Left kidney (tissue), 2 donors: ENCODE data around the gene CD34. TPM values are rescaled to one million over a fixed set of nuclear protein-coding genes. Genes with fewer than 3 reads are reported as not detected.

ENCODE experiments used
- DNase-seq: peaks from one replicate; pipeline ENCODE4 v3.0.0-alpha.2; 2013
- polyA plus RNA-seq: library from polyadenylated mRNA; unstranded; fragments of 120-200 nt; gene quantifications from one replicate; pipeline ENCODE4 v1.2.1, GENCODE V29; 2013; ENCODE audit not compliant: insufficient read length

CD34 gene
- polyA plus RNA-seq, 1 donor: 89.7 TPM

DNA sequence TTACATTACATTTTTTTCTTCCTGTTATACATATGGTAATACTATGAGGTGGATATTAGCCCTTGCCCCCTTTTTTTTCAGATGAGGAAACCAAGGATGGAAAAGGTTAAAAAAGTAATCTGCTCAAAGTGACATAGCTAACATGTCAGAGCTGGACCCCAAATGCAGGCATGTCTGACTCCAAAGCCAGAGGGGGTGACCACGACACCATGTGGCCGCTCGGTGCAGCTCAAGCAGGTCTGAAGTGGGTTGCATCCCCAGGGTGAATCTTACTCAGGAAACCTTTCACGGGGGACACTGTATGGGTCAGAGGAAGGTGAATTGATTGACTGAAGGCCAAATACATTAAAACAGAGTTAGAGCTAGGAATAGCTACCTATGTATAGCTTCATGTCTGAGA lies 34.8 kb downstream of the CD34 start:
- no peak for DNase-seq

DNA sequence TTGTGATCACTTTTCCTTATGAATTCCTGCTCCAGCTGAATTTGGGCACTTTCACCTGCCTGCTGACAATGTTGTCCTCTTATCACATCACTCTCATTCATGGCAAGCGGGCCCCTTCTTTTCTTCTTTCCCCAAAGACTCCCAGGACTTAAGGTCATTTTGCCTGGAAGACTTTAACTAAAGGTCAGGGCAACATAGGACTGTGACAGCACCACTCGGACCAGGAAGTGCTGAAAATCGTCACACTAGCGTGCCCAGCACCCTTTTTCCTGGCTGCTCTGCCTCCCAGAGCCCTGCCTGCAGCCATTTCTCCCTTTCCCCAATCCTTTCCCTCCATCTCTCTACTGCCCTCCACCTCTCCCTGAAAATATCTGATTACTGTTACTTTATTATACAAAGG lies 35.4 kb downstream of the CD34 start:
- DNase-seq: no peak

DNA sequence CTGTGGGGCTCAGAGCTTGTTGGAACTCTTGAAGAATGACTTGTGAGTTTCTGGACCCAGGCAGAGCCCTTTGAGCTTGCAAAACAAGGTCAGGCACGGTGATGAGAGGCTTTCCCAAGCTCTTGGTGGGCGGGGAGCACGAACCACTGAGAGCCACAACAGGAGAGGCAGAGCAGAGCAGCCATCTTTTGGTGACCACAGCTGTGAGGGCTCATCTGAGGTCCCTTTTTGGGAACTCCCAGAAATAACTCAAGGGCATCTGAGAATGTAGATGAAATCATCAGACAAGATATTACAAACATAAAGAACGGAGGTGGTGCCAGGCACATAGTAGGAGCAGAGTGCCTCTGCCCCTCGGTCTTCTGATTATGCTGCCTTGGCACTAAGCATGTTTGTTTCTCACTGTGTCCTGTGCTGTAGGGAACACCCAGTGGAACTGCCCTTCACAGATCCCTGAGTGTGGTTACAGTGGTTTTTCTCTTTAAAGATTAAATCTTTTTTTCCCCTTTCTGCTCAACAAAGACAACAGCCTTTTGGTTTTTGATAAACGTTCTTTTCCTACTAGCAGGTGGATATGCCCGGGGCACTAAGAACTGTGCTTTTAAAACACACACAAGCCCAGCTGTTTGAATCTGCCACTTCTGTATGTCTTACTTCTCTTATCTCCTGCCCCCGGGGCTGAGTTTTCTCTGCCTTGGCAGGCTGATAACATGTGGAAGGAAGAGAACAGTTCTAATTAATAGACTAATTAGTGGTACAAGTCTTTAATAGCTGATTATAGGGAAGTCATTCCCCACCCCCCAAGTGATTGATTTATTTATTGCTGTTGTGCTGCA lies 37.7 kb downstream of the CD34 start:
- DNase-seq: no peak

DNA sequence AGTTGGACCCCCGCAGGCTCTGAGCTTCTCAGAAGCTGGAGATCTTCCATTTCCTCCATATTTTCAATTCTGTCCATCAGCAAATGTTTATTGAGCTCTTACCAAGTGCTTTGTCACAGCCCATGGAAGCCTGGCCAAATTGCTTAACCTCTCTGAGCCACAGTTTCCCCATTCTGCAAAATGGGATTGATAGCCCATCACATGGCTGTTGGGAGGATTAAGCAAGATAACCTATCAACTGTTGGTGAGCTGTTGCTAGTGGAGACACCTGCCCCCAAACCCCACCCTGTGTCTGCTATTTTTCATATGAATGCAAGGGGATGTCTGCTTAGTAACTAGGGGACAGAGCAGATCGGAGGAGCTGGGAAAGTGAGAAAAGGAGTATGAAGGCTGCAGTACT lies 38.3 kb downstream of the CD34 start:
- DNase-seq: no peak

DNA sequence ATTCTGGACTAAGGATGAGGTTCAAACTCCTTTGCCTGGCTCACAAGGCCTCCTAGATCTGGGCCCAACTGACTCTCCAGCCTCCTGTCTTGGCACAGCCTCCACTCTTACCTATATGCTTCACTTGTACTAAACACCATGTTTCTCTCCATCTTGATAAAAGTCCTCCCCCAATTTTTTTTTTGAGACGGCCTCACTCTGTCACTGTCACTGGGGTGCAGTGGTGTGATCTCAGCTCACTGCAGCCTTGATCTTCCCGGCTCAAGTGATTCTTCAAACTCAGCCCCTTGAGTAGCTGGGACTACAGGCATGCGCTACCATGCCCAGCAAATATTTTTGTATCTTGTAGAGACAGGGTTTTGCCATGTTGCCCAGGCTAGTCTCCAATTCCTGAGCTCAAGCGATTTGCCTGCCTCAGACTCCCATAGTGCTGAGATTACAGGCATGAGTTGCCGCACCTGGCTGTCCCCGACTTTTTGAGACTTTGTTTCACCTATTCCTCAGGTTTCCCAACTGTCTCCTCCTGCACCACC lies 39.7 kb downstream of the CD34 start:
- no peak for DNase-seq

DNA sequence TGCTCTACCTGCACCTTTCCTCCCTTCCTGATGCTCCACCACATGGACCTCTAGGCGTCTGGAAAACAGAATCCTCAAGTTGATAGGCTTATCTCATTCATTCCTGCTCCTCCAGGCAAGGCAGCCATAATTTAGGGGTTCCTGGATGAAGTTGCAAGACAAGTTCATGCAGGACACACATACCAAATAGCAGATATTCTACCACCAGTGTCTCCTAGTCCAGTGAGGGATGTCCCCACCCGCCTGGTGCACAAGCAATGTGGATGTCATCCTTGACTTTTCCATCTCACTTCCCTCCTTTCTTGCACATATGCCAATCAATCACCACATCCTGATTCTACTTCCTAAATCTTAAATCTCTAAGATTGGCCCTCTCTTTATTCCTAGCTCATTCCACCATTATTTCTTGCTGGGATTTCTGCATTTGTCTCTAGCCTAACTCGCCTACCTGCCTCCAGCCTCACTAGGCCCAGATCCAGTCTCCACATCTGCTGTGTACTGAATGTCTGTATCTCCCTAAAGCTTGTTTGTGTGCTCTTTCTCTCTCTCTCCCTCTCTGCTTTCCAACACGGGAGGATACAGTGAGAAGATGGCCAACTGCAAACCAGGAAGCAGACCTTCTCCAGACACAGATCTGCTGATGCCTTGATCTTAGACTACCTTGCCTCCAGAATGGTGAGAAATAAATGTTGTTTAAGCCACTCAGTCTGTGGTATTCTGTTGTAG lies 40.5 kb downstream of the CD34 start:
- DNase-seq: no peak

DNA sequence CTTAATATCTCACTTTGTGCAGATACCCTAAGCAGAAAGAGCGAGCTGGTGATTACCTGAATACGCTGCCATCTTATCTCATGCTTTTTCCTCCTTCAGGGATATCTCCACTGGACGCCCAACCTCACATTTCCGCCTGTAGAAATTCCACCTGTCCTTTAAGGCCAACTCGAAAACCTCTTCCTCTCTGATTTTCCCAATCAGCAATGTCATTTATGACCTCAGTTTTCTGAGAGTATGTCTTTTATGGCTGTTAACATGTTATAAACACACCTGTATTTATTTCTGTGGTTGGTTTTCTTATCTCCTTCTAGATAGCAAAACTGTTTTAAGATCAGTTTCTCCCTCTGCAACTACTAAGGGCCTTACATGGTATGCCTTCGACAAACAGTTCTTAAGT lies 41.1 kb downstream of the CD34 start:
- no peak for DNase-seq

DNA sequence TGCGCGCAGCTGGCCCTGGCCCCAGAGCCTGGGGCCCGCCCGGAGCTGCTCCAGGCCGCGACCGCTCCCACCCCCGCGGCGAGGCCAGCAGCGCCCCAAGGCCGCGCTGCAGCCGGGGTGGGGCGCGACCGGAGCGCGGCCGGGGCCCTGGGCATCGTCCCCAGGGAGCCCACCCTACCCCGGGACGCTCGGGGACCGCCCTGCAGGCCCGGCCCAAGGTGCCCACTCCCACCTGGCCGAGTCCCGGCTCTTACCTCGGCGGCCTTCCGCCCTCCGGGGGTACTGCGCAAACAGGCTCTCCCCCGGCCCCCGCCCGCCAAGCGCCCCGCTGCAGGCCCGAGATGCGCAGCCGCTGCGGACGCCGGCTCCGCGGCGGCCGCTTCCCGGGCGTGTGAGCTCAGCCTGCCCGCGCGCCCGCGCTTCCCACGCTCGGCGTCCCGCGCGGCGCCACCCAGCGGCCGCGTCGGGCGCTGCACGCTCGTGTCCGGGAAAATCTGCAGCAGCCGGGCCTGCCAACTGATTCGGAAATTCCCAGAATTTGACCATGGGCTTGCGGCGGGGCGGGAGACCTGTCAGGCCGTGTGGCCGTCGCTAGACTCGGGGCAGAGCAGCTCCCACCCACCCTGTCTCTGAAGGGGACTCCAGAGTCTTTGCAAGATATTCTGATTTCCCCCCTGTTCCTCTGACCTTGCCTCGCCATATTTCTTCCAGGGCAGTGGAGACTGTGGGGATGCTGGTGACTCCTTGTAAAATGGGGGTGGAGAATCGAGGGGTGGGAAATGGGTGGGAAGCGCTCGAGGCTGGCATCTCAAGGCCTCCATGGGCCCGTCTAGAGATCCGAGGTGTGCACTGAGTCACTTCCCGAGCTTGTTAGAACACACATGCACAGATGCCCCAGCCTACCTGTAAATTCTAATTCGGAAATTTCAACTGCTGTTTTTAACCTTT lies 41.9 kb downstream of the CD34 start:
- peak; percentile 84 for DNase-seq

DNA sequence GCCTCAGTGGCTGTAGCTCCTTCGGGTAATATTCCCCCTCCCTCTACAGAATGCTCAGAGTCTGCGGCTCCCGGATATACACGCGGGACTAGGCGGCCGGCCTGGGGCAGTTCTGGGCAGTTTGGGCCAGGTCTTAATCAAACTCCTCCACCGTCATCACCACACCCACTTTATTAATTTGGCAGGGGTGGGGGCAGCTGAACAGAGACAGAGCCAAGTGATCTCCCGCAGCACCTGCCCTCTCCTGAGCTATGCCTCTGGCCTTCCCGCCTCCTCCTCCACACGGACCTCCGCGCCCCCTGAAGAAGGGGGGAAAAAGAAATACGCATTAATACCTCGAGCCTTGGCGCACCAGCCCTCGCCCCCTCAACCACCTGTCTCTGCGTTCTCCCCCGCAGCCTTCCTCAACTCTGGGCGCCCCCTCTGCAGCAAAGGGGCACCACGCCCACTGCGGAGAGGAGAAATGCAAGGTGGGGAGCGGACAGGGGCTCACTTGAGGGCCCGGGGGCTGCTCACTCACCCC lies 42.6 kb downstream of the CD34 start:
- DNase-seq: no peak

DNA sequence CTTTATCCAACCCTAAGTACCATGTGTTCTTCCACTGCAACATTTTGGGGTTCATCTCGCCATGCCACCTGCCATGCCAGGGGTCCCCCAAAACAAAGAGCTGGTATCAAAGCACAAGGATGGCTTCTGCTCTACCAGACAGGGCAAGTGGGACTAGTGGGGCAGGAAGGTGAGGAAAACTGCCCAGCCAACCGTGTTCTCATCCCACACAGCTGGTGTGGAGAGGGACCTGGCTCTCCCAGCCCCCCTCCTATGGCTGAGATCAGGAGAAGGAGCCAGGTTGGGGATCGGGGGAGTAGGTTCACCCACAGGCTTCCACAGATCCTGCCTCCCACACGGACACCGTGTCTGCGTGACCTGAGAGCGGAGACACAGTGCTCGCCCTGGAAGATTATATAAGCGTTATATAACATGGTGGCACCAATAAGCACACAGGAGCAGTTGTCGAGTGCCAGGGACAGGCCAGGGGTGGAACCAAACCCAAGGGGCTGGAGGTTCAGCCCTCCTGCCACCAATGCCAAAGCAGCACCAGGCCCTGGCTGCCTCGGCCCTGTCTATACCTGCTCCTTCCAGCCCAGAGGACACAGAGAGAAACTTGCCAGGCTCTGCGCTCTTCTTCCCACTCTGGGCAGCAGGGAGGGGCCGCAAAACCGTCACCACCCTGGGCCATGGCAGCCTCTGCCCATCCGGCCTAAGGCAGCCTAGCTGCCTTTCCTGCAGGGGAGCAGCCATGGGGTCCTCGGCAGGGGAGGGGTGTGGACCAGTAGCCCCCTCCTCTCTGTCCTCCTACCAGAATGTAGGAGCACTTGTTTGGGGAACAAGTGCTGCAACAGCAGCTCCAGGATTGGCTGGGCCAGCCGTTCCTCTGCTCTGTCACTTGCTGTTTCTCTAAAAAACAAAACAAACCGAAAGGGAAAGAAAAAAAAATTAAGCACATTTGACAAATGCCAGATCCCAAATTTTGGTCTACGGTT lies 43.5 kb downstream of the CD34 start:
- DNase-seq: no peak

DNA sequence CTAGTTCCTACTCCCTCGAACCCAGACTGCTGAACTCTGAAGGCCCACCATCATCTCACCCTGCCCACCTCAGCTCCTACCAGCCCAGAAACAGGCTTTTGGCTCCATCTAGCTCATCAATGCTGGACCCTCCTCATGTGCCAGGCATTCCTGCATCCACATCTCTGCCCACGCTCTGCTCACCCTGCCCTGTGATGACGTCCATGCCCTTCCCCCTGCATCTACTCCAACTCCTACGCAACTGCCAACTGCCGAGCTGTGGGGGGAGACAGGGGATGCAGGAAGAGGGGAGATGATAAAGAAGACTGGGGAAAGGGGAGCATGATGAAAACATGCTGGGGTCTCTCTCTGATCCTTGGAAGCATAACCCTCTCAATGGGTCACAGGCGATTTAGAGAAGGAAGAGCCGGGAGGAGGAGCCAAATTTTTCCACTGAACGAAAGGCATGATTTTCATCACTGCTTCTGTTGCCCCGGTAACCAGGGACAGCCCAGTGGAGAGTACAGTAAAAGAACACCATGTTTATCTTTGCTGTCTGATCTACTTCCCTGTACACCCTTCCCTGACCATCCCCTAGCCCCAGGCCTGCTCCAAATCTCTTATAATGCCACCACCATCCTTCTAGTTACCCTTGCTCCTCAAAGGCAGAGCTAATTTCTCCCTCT lies 44.3 kb downstream of the CD34 start:
- DNase-seq: peak; percentile 50

DNA sequence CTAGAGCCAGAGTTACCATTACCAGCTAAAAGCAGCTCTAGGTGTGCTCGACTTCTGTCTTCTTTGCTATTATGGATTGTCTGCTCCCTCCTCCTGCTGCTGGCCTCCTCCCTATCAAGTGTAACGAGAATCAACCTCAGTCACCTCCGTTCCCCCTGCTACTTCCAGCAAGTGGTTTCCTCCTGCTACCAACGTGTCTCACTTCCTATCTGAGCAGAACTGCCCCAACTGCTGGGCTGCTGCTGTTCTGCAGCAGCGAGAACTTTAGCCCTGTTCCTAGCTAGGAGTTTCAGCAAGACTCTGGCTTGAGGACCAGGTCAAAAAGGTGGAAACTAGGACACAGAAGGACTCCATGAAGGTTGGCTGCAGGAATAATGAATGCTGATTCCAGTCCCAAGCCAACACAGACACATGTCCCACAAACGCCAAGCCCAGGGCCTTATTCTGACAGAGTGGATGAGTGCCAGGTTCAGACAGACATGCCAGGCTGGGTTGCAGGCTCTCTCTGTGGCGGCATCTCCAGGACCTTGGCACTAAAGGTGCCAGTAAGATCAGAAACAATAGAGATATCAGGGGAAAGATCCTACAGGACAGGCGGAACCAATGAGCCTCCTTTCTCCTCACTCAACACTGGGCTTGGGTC lies 46.9 kb downstream of the CD34 start:
- no peak for DNase-seq

DNA sequence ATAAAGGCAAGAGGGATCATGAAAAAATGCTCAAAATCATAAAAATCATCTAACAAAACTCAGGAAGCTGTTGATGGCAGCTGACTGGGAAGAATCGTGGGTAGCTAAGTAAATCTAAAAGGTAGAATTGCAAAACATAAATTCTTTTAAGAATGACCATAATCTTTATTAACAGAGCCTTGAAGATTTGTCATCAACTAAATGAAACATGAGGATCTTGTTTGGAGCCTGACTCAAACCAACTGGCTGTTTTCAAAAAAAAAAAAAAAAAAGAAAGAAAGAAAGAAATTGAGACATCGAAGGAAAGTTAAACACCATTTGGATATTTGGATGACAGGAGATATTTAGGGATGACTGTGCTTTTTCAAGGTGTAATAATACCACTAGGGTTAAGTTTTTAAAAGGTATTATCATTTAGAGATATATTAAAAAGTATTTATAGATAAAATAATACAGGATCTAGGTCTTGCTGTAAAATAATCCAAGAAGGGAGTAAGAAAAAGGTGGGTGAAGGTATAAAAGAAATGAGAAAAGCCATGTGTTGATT lies 48.6 kb downstream of the CD34 start:
- DNase-seq: no peak

DNA sequence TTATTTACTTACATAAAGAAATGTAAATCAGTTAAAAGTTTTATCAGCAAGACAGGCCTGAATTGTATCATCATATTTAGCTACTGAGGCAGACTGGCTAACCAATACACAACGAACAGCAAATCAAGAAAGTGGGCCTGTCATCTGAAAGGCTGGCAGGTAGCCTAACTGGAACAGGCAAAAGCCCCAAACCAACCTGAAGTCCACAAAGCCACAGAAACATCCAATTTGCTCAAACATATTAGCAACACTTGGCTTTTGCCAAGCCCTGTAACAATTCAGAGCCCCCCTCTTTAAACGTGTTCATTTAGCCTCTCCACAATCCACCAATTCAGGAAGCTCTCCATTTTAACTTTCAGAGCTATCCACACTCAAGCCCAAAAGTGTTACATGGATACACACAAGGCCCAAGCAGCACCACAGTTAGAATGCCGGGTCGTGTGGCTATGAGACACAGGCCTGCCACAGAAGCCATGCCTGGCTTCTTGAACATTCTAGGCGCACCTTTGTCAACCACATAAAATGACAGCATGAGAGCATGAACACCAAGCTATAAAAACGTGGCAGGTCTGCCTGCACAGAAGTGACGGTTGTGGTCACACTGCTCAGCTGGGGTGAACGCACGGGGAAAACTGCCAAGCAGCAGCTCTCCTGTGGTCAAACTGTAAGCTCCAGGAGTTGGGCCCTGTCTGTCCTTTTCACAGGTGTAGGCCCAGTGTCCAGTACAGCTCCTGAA lies 49.3 kb downstream of the CD34 start:
- no peak for DNase-seq

DNA sequence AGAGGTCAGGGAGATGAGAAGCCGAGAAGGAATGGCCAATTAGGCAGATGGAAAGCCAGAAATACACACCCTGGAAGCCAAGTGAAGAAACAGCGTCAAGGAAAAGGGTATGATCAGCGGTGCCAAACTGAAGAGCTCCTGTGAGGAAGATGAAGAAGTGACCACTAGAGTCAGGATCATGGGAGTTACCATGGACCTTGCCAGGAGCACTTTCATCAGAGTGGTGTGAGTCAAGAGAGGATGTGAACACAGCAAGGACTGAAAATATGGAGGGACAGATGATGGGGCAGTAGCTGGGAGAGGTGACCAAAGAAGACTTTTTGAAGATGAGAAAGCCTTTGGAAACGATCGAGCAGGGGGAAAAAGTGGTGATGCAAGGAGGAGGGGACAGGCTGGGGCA lies 50.4 kb downstream of the CD34 start:
- DNase-seq: no peak

DNA sequence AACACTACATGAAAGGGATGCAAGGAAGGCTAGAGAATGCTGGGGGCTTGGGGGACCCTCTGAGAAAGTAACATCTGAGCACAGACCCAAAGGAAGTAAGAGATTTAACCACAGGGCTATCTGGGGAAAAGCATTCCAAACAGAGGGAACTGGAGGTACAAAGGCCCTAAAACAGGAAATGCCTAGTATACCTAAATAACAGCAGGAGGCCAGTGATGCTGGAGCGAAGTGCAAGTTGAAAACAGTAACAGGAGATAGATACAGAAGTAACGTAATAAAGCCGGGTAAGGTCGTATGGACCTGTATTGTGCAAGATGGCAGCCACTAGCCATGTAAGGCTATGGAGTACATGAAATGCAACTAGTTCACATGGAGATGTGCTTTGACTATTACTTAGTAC lies 52.1 kb downstream of the CD34 start:
- DNase-seq: no peak

DNA sequence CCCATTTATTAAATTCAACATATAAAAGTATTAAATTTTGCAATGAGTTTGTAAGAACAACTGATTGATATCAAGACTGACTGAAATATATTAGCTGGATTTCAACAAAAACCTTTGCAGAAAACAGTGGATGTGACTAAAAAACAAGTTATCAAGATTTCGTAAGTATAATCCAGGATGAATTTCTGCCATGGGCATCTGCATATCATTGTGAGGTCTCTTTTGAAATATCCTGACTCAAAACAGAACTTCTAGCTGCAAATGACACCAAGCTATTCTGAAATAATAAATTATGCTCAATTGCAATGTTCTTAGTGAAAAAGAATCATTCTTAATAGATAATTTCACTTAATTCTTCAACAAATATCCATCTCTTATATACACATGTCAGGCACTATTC lies 52.6 kb downstream of the CD34 start:
- no peak for DNase-seq

DNA sequence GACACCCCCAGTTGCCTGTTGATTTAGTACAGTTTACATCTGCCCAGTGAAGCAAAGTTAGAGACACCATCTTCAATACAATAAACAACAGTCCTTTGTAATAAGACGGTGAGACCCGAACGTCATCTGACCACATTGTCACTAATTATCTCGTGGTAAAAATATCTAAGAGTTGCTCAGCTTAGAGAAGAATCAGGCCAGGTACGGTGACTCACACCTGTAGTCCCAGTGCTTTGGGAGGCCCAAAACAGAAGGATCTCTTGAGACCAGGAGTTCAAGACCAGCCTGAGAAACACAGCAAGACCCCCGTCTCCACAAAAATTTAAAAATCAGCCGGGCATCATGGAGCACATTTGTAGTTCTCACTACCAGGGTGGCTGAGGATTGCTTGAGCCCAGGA lies 53.5 kb downstream of the CD34 start:
- no peak for DNase-seq
